Right ventricle myocardium inferior (tissue), 1 donor: ENCODE results near the gene LAMA4. TPM values are rescaled to one million over a fixed set of nuclear protein-coding genes. Genes with fewer than 3 reads are reported as not detected.
"Not testable (repeated sequence)": the region's sequence is repeated elsewhere in the genome, so short reads cannot be mapped to it uniquely, and the experiment has no call there.

ENCODE experiments used
- ATAC-seq: fragments of 200-7000 bp; cut with Tn5 transposase; one replicate; pipeline ENCODE4 v1.9.1; 2020; ENCODE audit warnings: mild to moderate bottlenecking, moderate library complexity
- DNase-seq: peaks from one replicate; pipeline ENCODE4 v3.0.0; 2021; ENCODE audit errors: missing footprints
- intact Hi-C: fragments of 100-400 bp; cut with DNase I; formaldehyde crosslinking; loops from one replicate; pipeline ENCODE4 v1.11.0; 2022
- total RNA-seq: library from RNA; stranded (reverse); fragmentation: NEBNext Ultra II Directional; extraction: Animal tissue kit (Norgen Biotek cat#: 25700); gene quantifications from one replicate; pipeline ENCODE4 v1.2.1, GENCODE V29; 2021
- donor health status: DM: no; HTN: yes; CAD: no; lungs with severe emphysema.

The LAMA4 gene
- total RNA-seq, 1 donor from 2014 or later, result 83.0 TPM

DNA sequence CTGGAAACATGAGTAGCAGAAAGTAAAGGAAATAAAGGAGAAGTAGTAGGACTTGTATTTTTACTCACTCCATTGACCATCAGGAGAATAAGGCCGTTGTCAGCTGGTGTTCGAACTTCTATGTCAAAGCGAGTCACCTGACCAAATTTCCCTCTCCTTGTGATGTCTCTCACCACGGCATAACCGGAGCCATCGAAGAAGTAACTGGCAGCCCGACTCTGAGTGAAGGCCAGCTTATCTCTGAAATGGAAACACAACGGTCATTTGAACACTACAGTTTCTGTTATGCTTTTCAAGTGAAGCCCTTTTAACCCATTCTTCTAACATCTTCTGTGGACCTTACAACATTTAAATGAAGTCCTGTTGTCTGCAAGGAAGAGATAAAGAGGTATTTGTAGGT, 115.3 kb downstream of the LAMA4 start:
- intact Hi-C loops, result loop anchor here (10.0 kb wide), 1 partner anchor 64 kb away; no protein-coding TSS in a partner anchor
- peak; percentile 59 for DNase-seq
- ATAC-seq, result no peak

DNA sequence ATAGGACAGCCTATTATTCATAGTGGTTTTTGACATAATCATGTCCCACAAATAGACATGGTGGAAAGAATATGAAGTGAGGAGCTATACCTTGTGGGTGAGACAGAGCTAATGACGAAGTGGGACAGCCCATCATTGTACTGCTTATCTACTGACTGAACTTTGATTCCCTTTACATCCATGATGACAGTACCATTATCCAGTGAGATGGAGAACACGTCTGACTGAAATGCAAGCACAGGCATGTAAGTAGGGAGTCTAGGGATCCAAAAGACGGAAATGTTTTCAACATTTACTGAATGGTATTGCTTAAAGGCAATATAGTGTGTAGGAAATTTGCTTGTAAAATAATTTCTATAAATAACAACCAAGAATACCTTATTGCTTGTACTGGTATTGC, 123.5 kb downstream of the LAMA4 start:
- ATAC-seq (no peak), DNase-seq (no peak)
- intact Hi-C loops, result loop anchor here (10.0 kb wide), 1 partner anchor 56 kb away; no protein-coding TSS in a partner anchor

- intact Hi-C loops, result no loop called here
- DNase-seq (no peak), ATAC-seq (no peak)
Measured at GRCh38 chr6:112128208-112128607, 126.2 kb downstream of the LAMA4 start.

DNA sequence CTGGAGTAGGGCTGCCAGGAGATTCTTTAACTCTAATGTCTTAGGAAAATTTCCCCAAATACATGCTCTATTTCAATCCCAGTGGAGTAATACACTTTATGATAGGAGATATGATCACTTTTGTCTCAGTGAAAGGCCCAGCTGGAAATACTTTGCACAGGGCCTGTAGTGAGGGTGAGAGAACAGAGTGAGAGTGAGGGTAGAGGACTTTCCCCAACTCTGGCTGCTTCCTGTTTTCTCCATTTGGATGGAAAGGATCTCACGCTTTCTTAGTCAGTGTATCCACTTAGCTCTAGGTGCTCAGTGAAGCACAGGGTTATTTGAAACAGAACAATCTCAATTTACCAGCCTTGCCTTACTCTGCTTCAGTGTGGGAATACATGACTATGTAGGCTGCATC, 130.4 kb downstream of the LAMA4 start:
- DNase-seq (no peak), ATAC-seq (no peak)
- intact Hi-C loops, result no loop called here

- intact Hi-C loops, result no loop called here
- ATAC-seq (no peak), DNase-seq (no peak)
Measured at GRCh38 chr6:112122756-112123155, 131.6 kb downstream of the LAMA4 start.

- DNase-seq, result no peak
- ATAC-seq, result no peak
- intact Hi-C loops, result no loop called here
Measured at GRCh38 chr6:112118034-112118433, 136.3 kb downstream of the LAMA4 start.

- no peak for ATAC-seq
- intact Hi-C loops, result no loop called here
- no peak for DNase-seq
Measured at GRCh38 chr6:112117554-112117953, 136.8 kb downstream of the LAMA4 start.

- ATAC-seq (no peak), DNase-seq (no peak)
- intact Hi-C loops, result no loop called here
Measured at GRCh38 chr6:112116221-112116620, 138.1 kb downstream of the LAMA4 start.

- intact Hi-C loops, result no loop called here
- ATAC-seq (no peak), DNase-seq (no peak)
Measured at GRCh38 chr6:112114577-112115223, 139.7 kb downstream of the LAMA4 start.

DNA sequence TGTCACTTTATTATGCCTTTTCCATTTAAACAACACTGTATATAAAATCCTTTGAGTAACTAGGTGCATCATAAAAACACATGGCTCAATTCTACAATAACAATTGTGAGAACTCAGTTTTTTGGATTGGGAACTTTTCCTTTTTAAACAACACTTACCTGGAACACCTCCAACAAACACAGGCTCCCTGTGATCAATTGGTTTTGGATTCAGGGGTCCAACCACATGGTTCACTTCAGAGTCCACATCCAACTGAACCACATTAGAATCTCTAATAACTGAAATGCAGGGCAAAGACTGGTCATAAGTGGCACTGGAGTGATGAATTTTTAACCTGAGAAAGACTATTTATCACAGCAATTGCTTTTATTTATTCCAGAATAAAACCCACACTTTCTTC, 140.4 kb downstream of the LAMA4 start:
- DNase-seq (no peak), ATAC-seq (no peak)
- intact Hi-C loops, result no loop called here

GRCh38 chr6:112113431-112113830, 140.9 kb downstream of the LAMA4 start:
- ATAC-seq, result peak; percentile 35

DNA sequence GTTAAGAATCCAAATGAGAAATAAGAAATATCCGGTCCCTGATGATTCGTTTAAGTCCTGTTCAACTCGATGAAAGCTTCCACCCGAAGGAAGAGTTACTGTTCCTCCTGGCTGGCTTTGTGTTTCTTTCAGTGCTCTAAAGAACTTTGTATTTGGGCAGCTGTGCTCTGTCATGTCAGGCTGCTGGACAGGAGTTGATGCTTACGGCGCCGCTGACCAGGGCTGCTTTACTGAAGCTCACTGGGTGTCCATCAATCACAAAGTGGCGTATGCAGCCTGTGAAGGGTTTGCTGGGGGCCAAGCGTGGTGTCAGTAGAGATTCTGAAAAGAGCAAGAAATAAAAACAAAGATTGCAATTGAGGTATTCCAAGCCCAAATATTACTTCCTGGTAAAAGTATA, 145.1 kb downstream of the LAMA4 start:
- no peak for DNase-seq
- ATAC-seq, result no peak
- intact Hi-C loops, result no loop called here

More at GRCh38 chr6:112113431-112113830, 140.9 kb downstream of the LAMA4 start:
- no peak for DNase-seq
- intact Hi-C loops, result no loop called here

DNA sequence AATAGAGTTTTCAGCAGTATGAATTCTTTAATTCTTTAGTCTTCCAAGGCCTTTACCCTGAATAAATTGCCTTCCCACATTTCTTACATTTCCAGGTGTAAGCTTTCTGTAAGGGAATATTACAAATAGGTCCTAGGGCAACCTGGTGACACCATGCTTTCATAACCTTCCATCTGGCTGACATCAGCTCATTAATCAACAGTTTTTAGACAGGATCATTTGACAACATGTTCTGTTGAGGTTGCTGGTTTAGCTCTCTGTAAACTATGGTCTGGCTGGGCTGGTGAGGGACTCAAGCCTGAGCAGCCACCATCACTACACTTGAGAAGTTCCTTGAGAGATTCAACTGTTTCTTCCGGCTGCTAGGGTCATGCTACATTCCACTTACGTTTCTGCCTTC, 147.8 kb downstream of the LAMA4 start:
- no peak for ATAC-seq
- intact Hi-C loops, result no loop called here
- DNase-seq, result no peak

- intact Hi-C loops, ATAC-seq: not testable (repeated sequence)
Measured at GRCh38 chr6:112106026-112106425, 148.3 kb downstream of the LAMA4 start.

GRCh38 chr6:112100561-112100960, 153.8 kb downstream of the LAMA4 start:
- ATAC-seq (no peak), DNase-seq (no peak)
- intact Hi-C loops, result no loop called here

More at GRCh38 chr6:112106026-112106425, 148.3 kb downstream of the LAMA4 start:
- not testable (repeated sequence) for DNase-seq

- intact Hi-C loops, result no loop called here
- ATAC-seq, result no peak
- DNase-seq, result no peak
Measured at GRCh38 chr6:112096901-112097300, 157.5 kb downstream of the LAMA4 start.

DNA sequence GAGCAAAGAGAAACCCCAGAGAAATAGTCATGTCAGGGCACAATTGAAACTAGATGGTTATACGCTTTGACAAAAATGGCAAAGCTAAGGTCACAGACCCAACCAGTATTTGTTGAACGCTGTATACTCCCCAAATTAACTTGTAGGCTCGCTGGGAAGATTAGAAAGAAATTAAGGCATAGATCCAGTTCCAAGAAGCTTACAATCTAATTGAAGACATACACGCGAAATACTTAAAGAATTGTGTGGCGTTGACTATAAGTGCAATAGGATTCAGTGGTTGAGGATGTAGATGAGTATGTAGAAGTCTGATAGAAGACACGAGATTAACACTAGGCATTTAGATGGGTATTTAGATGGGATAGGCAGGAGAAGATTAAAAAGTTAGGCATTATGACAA, 166.5 kb downstream of the LAMA4 start:
- ATAC-seq (peak; percentile 3), DNase-seq (no peak)
- intact Hi-C loops, result loop anchor here (5.0 kb wide), 1 partner anchor 179 kb away; no protein-coding TSS in a partner anchor

GRCh38 chr6:112087136-112087911, 167.0 kb downstream of the LAMA4 start, which contains the start of the genes FAM229B and TUBE1:
TSS of gene FAM229B (plus strand) at chr6:112087591. CDS start at chr6:112099284, 11,693 bp downstream.
TSS of gene TUBE1 (minus strand) at chr6:112087482. CDS start at chr6:112087434, 48 bp downstream.
- DNase-seq (peak; percentile 95), ATAC-seq (peak; percentile 96)
- intact Hi-C loops, result loop anchor here (5.0 kb wide), 1 partner anchor 180 kb away; no protein-coding TSS in a partner anchor

DNA sequence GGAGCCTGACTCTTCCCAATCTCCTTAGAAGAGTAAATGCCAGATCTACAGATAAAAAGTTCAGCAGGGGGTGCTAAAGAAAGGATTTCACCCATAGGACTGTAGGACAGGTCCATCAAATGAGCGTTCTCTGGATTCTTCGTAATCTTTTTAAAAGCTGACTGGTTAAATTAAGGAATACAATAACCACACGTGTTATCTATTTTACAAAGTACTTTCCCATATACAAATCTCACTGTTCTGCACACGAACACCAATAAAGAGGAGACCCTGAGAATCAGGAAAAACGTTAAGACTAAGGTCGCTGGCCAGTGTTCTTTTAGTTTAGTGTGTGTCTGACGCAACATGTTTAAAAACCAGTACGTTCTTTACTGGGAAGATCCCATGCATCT, 167.6 kb downstream of the LAMA4 start:
- DNase-seq, result no peak
- intact Hi-C loops, result loop anchor here (5.0 kb wide), 1 partner anchor 181 kb away; no protein-coding TSS in a partner anchor
- peak; percentile 14 for ATAC-seq
